H1 (cell line): ENCODE data around the gene OPRD1. TPM values are rescaled to one million over a fixed set of nuclear protein-coding genes. Genes with fewer than 3 reads are reported as not detected.

ENCODE experiments used
- CTCF ChIA-PET: fragments of 300-600 bp; sonication (Branson Sonifier 250); formaldehyde crosslinking; loops from one replicate; lab custom pipeline; 2021; ENCODE audit not compliant: partially characterized antibody; lab: Charles Lee
- POLR2A ChIA-PET: fragments of 300-600 bp; sonication (Branson Sonifier 250); formaldehyde crosslinking; loops from one replicate; lab custom pipeline; 2021; ENCODE audit warnings: inconsistent platforms; ENCODE audit not compliant: partially characterized antibody; lab: Charles Lee
- DNase-seq, 2 experiments: peaks; one replicate each; pipeline versions ENCODE4 v3.0.0 to v3.0.0-alpha.2; 2010 to 2022; ENCODE audit warnings: low spot score in 2 of 2, low read depth in 1 of 2, mixed read lengths in 1 of 2
- FAIRE-seq: peaks from 2 replicates; lab custom pipeline; 2011; peaks lifted over from hg19 to GRCh38; lab: Jason Lieb, UNC
- H2AFZ ChIP-seq: 2 replicates; pipeline ENCODE4 v1.8.1; 2012; ENCODE audit warnings: low read length, inconsistent platforms
- H2AK5ac ChIP-seq: 2 replicates; pipeline ENCODE4 v1.6.1; 2013; ENCODE audit warnings: low read depth, low read length
- H2BK120ac ChIP-seq: replicated peaks from 2 replicates; pipeline ENCODE3; 2013; ENCODE audit warnings: low read depth, low read length, inconsistent platforms
- H2BK12ac ChIP-seq: 2 replicates; pipeline ENCODE4 v1.6.1; 2013; ENCODE audit warnings: low read depth, low read length
- H2BK15ac ChIP-seq: 2 replicates; pipeline ENCODE4 v1.6.1; 2013; ENCODE audit warnings: low read length
- H2BK20ac ChIP-seq: 2 replicates; pipeline ENCODE4 v1.6.1; 2013; ENCODE audit warnings: low read length
- H2BK5ac ChIP-seq: 2 replicates; pipeline ENCODE4 v1.6.1; 2013; ENCODE audit warnings: low read depth, low read length
- H3K14ac ChIP-seq: 2 replicates; pipeline ENCODE4 v1.6.1; 2013; ENCODE audit warnings: inconsistent platforms; ENCODE audit not compliant: insufficient read length
- H3K18ac ChIP-seq: 2 replicates; pipeline ENCODE4 v1.6.1; 2013; ENCODE audit warnings: low read length; ENCODE audit errors: extremely low read depth
- H3K23ac ChIP-seq: 2 replicates; pipeline ENCODE4 v1.6.1; 2013; ENCODE audit warnings: inconsistent platforms; ENCODE audit not compliant: insufficient read length
- H3K23me2 ChIP-seq: 2 replicates; pipeline ENCODE4 v1.6.1; 2013; ENCODE audit warnings: low read depth, low read length
- H3K27ac ChIP-seq: 2 replicates; pipeline ENCODE4 v1.6.1; 2011; ENCODE audit warnings: low read depth, low read length, inconsistent platforms
- H3K27me3 ChIP-seq, 4 experiments: replicated peaks in 1 of 4; 1 replicate in 1 of 4; 2 replicates in 3 of 4; pipeline versions ENCODE4 v1.6.1 to v1.8.1; 2011 to 2013; ENCODE audit warnings: low read length in 3 of 4, mild to moderate bottlenecking in 3 of 4, inconsistent platforms in 2 of 4, mixed read lengths in 2 of 4, moderate library complexity in 1 of 4; ENCODE audit not compliant: control insufficient read depth in 3 of 4, insufficient read depth in 3 of 4; ENCODE audit errors: extremely low read depth in 1 of 4
- H3K36me3 ChIP-seq, 4 experiments: 2 replicates each; pipeline versions ENCODE4 v1.6.1 to v1.8.1; 2011 to 2013; ENCODE audit warnings: mild to moderate bottlenecking in 4 of 4, low read length in 3 of 4, moderate library complexity in 2 of 4, control low read depth in 1 of 4, inconsistent platforms in 1 of 4; ENCODE audit not compliant: insufficient read depth in 4 of 4, control insufficient read depth in 2 of 4
- H3K4ac ChIP-seq: replicated peaks from 2 replicates; pipeline ENCODE3; 2013; ENCODE audit warnings: low read length, low read depth, mixed read lengths, inconsistent platforms; ENCODE audit not compliant: insufficient read length
- H3K4me1 ChIP-seq, 4 experiments: replicated peaks in 1 of 4; 1 replicate in 1 of 4; 2 replicates in 3 of 4; pipeline versions ENCODE4 v1.6.1 to v1.8.1; 2011 to 2013; ENCODE audit warnings: low read length in 3 of 4, inconsistent platforms in 2 of 4, mixed read lengths in 1 of 4; ENCODE audit not compliant: insufficient read depth in 4 of 4, control insufficient read depth in 3 of 4
- H3K4me2 ChIP-seq, 2 experiments: 2 replicates each; pipeline versions ENCODE4 v1.6.1 to v1.8.1; 2011 to 2013; ENCODE audit warnings: low read depth in 2 of 2, low read length in 2 of 2, control low read depth in 1 of 2, inconsistent platforms in 1 of 2, mild to moderate bottlenecking in 1 of 2; ENCODE audit not compliant: insufficient read depth in 1 of 2
- H3K4me3 ChIP-seq, 4 experiments: fragments of 200-600, 300-600 bp in 1 of 4; sonication (generic), shearing (Covaris generic), sonication (Bioruptor Twin) in 1 of 4; 2 replicates each; pipeline versions ENCODE4 v1.5.1 to v1.8.1; 2011 to 2016; ENCODE audit warnings: low read length in 4 of 4, low read depth in 3 of 4, control low read depth in 2 of 4, inconsistent platforms in 2 of 4, mild to moderate bottlenecking in 2 of 4, mixed read lengths in 1 of 4, moderate library complexity in 1 of 4; ENCODE audit not compliant: insufficient read depth in 2 of 4; ENCODE audit errors: extremely low read depth in 1 of 4
- H3K56ac ChIP-seq: replicated peaks from 2 replicates; pipeline ENCODE3; 2013; ENCODE audit warnings: low read depth, mild to moderate bottlenecking, mixed read lengths, low read length, inconsistent platforms; ENCODE audit not compliant: insufficient read length
- H3K79me1 ChIP-seq: 2 replicates; pipeline ENCODE4 v1.6.1; 2013; ENCODE audit warnings: low read depth, low read length, control low read depth
- H3K79me2 ChIP-seq, 2 experiments: 2 replicates each; pipeline versions ENCODE4 v1.6.1 to v1.8.1; 2012 to 2013; ENCODE audit warnings: low read length in 2 of 2, mild to moderate bottlenecking in 2 of 2, inconsistent platforms in 1 of 2; ENCODE audit not compliant: insufficient read depth in 2 of 2, control insufficient read depth in 1 of 2
- H3K9ac ChIP-seq, 4 experiments: replicated peaks in 1 of 4; 1 replicate in 1 of 4; 2 replicates in 3 of 4; pipeline versions ENCODE4 v1.6.1 to v1.8.1; 2011 to 2013; ENCODE audit warnings: low read depth in 3 of 4, low read length in 3 of 4, control low read depth in 2 of 4, mild to moderate bottlenecking in 2 of 4, moderate library complexity in 2 of 4, inconsistent platforms in 1 of 4; ENCODE audit errors: extremely low read depth in 1 of 4
- H3K9me3 ChIP-seq, 2 experiments: 2 replicates each; pipeline versions ENCODE4 v1.6.1 to v1.8.1; 2012 to 2013; ENCODE audit warnings: mild to moderate bottlenecking in 2 of 2, moderate library complexity in 2 of 2, control low read depth in 1 of 2, inconsistent platforms in 1 of 2, low read depth in 1 of 2, low read length in 1 of 2, mixed read lengths in 1 of 2; ENCODE audit not compliant: insufficient read depth in 2 of 2
- H4K20me1 ChIP-seq, 2 experiments: replicated peaks in 1 of 2; 2 replicates each; pipeline versions ENCODE3 to v1.8.1; 2011 to 2013; ENCODE audit warnings: inconsistent platforms in 2 of 2, low read length in 2 of 2, mild to moderate bottlenecking in 1 of 2; ENCODE audit not compliant: insufficient read depth in 2 of 2, control insufficient read depth in 1 of 2
- H4K5ac ChIP-seq: 2 replicates; pipeline ENCODE4 v1.6.1; 2013; ENCODE audit warnings: low read length, low read depth, mixed read lengths, inconsistent platforms; ENCODE audit not compliant: insufficient read length
- H4K8ac ChIP-seq: 2 replicates; pipeline ENCODE4 v1.8.0; 2013; ENCODE audit warnings: mild to moderate bottlenecking, moderate library complexity, low read length, inconsistent platforms; ENCODE audit not compliant: insufficient read depth; ENCODE audit errors: extremely low read depth
- H4K91ac ChIP-seq: replicated peaks from 2 replicates; pipeline ENCODE3; 2013; ENCODE audit warnings: low read length, mixed read lengths, inconsistent platforms; ENCODE audit not compliant: insufficient read length
- BACH1 ChIP-seq: IDR thresholded peaks from 2 replicates; pipeline ENCODE4 v1.6.1; 2012; ENCODE audit warnings: low read length, improper control_type of control experiment
- BRCA1 ChIP-seq: IDR thresholded peaks from 2 replicates; pipeline ENCODE4 v1.6.1; 2012; ENCODE audit warnings: low read depth, low read length, improper control_type of control experiment
- EP300 ChIP-seq, 2 experiments: IDR thresholded peaks; 1 replicate in 1 of 2; 2 replicates in 1 of 2; pipeline ENCODE4 v1.6.1; 2011 to 2012; ENCODE audit warnings: low read depth in 2 of 2, low read length in 2 of 2, mild to moderate bottlenecking in 2 of 2, borderline replicate concordance in 1 of 2, inconsistent platforms in 1 of 2, moderate library complexity in 1 of 2
- HDAC2 ChIP-seq, 2 experiments: fragments of 300-600 bp in 1 of 2; sonication (generic) in 1 of 2; IDR thresholded peaks; 2 replicates each; pipeline ENCODE4 v1.6.1; 2011 to 2012; ENCODE audit warnings: low read depth in 2 of 2, low read length in 2 of 2, mild to moderate bottlenecking in 2 of 2, moderate library complexity in 2 of 2, borderline replicate concordance in 1 of 2, inconsistent platforms in 1 of 2
- MAFK ChIP-seq: IDR thresholded peaks from 2 replicates; pipeline ENCODE4 v1.6.1; 2012; ENCODE audit warnings: low read depth, mild to moderate bottlenecking, improper control_type of control experiment, low read length
- NANOG ChIP-seq: IDR thresholded peaks from 2 replicates; pipeline ENCODE4 v1.6.1; 2011; ENCODE audit warnings: low read length, low read depth, mild to moderate bottlenecking, inconsistent platforms; ENCODE audit not compliant: insufficient read depth, poor library complexity, severe bottlenecking
- RFX5 ChIP-seq: IDR thresholded peaks from 2 replicates; pipeline ENCODE4 v1.6.1; 2011; ENCODE audit warnings: low read depth, low read length, improper control_type of control experiment, borderline replicate concordance
- SP1 ChIP-seq: IDR thresholded peaks from 2 replicates; pipeline ENCODE4 v1.6.1; 2011; ENCODE audit warnings: low read depth, low read length
- SUZ12 ChIP-seq: fragments of 200-600 bp; sonication (generic); IDR thresholded peaks from 2 replicates; pipeline ENCODE4 v1.6.1; 2012; ENCODE audit warnings: mild to moderate bottlenecking, inconsistent platforms, low read length, moderate library complexity, mixed read lengths
- TAF1 ChIP-seq: IDR thresholded peaks from 2 replicates; pipeline ENCODE4 v1.6.1; 2011; ENCODE audit warnings: mild to moderate bottlenecking, low read depth, low read length
- WGBS, 2 experiments: shearing (Covaris generic) in 1 of 2; methylation state at CpG; one replicate each; pipeline versions ENCODE4 v1.1.6 to v1.1.7; 2013 to 2015; ENCODE audit warnings: low lambda C conversion rate in 2 of 2, mixed read lengths in 2 of 2, inconsistent platforms in 1 of 2, low coverage in 1 of 2, missing lambda C conversion rate in 1 of 2; ENCODE audit not compliant: insufficient replicate concordance in 2 of 2, insufficient coverage in 1 of 2, insufficient read length in 1 of 2; ENCODE audit errors: extremely low coverage in 1 of 2, missing lambda C conversion rate in 1 of 2; 5-methylcytosine and 5-hydroxymethylcytosine counted together
- polyA plus RNA-seq, 7 experiments: library from polyadenylated mRNA; depleted of rRNA in 3 of 7; stranded (reverse) in 5 of 7; unstranded in 2 of 7; fragments of >200 nt in 5 of 7; fragments of 200-250 nt in 2 of 7; gene quantifications; 1 replicate in 5 of 7; 2 replicates in 1 of 7; 4 replicates in 1 of 7; pipeline versions ENCODE4 v1.2.1 to v1.2.3, GENCODE V29; 2011 to 2013; ENCODE audit warnings: missing spikeins in 2 of 7, mixed read lengths in 2 of 7
- total RNA-seq: library from RNA; stranded (reverse); fragmentation: NEBNext Ultra II Directional; extraction: Animal tissue kit (Norgen Biotek cat#: 25700); gene quantifications from 2 replicates; pipeline ENCODE4 v1.2.1, GENCODE V29; 2021

The OPRD1 gene
- total and polyA plus RNA-seq, 2 of the 8 experiments (the other 6 are each of a cell fraction or from before 2014, with no cell fraction given): 2.6 to 3.7 TPM

GRCh38 chr1:28778021-28778420, 33.9 kb upstream of the OPRD1 start:
- H3K79me2 ChIP-seq: no peaks in the 10 kb centered on the region
- H3K23ac ChIP-seq: no peak overlapping the region
- no peak overlapping the region for H3K14ac ChIP-seq
- no peak overlapping the region for H4K5ac ChIP-seq
- no peak overlapping the region for H3K4me3 ChIP-seq
- ChIA-PET CTCF (interaction anchor here (1.1 kb wide), 1 partner anchor 99 kb away, joined by 10 read pairs; no protein-coding TSS in a partner anchor), POLR2A (interaction anchor here (0.9 to 2.2 kb wide), 3 partner anchors 13 to 99 kb away, joined by 3 to 9 read pairs (median 4); no protein-coding TSS in a partner anchor)
- H2BK120ac ChIP-seq: no peak overlapping the region
- no peaks in the 10 kb centered on the region for H3K4me1 ChIP-seq
- H2BK15ac ChIP-seq: no peak overlapping the region
- H2BK20ac ChIP-seq: no peak overlapping the region
- no peak for TF ChIP-seq HDAC2 (IDR thresholded peaks at IDR 0.05; ENCODE audit: borderline replicate concordance in 1 of 2, low read depth in 2 of 2, low read length in 2 of 2)
- TF ChIP-seq MAFK: no peak
- TF ChIP-seq RFX5: no peak
- TF ChIP-seq TAF1: no peak
- TF ChIP-seq EP300 (IDR thresholded peaks at IDR 0.05; ENCODE audit: borderline replicate concordance in 1 of 2, low read depth in 2 of 2, low read length in 2 of 2): no peak
- no peak for TF ChIP-seq NANOG
- TF ChIP-seq SUZ12: no peak
- TF ChIP-seq BACH1: no peak
- TF ChIP-seq BRCA1: no peak
- TF ChIP-seq SP1: no peak
- H2AFZ ChIP-seq: no peak overlapping the region
- no peak overlapping the region for H2BK12ac ChIP-seq
- no peak overlapping the region for H2BK5ac ChIP-seq
- FAIRE-seq (no peak), DNase-seq (no peak)
- H3K27ac ChIP-seq: no peak overlapping the region
- 97% methylated on average over 2 of the region's 2 CpGs; no CpG with 5 or more reads in 1 of the 2 experiments for WGBS, 2 experiments
- no peak overlapping the region for H3K4me2 ChIP-seq
- H3K9ac ChIP-seq: no peak overlapping the region
- no peak overlapping the region for H4K8ac ChIP-seq
- H3K4ac ChIP-seq: no peak overlapping the region
- H3K23me2 ChIP-seq: no peaks in the 10 kb centered on the region
- no peak overlapping the region for H3K18ac ChIP-seq
- H3K56ac ChIP-seq: no peak overlapping the region
- no peak overlapping the region for H4K91ac ChIP-seq
- H4K20me1 ChIP-seq: peaks cover 0 to 8% of the 10 kb centered on the region in 2 experiments
- no peaks in the 10 kb centered on the region for H3K79me1 ChIP-seq
- H3K9me3 ChIP-seq: no peaks in the 10 kb centered on the region
- H3K36me3 ChIP-seq: peaks cover 0 to 5% (median 0%) of the 10 kb centered on the region in 4 experiments; a peak in 1 of 8 replicates
- no peaks in the 10 kb centered on the region for H3K27me3 ChIP-seq
- no peak overlapping the region for H2AK5ac ChIP-seq
